ENCODE results near the gene KHNYN. TPM values are rescaled to one million over a fixed set of nuclear protein-coding genes. Genes with fewer than 3 reads are reported as not detected.

Gene KHNYN
- total RNA-seq, 4 donors from 2014 or later: 80.9 to 129 (median 113) TPM

- no peak for TF ChIP-seq POLR2A (IDR thresholded peaks at IDR 0.05)
- no peak for TF ChIP-seq CTCF (IDR thresholded peaks at IDR 0.05)
- Histone ChIP-seq H3K36me3 (peaks cover 0 to 12% (median 0%) of the 10 kb centered on the region in 3 donors), H3K9me3 (no peaks in the 10 kb centered on the region), H3K27me3 (no peaks in the 10 kb centered on the region), H3K27ac (no peak overlapping the region), H3K4me1 (peaks cover 0 to 17% (median 0%) of the 10 kb centered on the region in 4 donors), H3K4me3 (no peak overlapping the region)
- DNase-seq: no peak
Measured at GRCh38 chr14:24404814-24405213, 24.9 kb upstream of the KHNYN start.

- no peak overlapping the region for H3K27ac ChIP-seq
- peaks cover 0 to 4% (median 0%) of the 10 kb centered on the region in 4 donors for H3K4me1 ChIP-seq
- DNase-seq: no peak
- H3K4me3 ChIP-seq: no peak overlapping the region
- H3K27me3 ChIP-seq: no peaks in the 10 kb centered on the region
- TF ChIP-seq POLR2A (IDR thresholded peaks at IDR 0.05): no peak
- TF ChIP-seq CTCF (IDR thresholded peaks at IDR 0.05): no peak
- no peaks in the 10 kb centered on the region for H3K9me3 ChIP-seq
- H3K36me3 ChIP-seq: peaks cover 0 to 12% (median 0%) of the 10 kb centered on the region in 3 donors
Measured at GRCh38 chr14:24406416-24406815, 23.3 kb upstream of the KHNYN start.

GRCh38 chr14:24407608-24408325 is 22.0 kb upstream of the KHNYN start:
- Histone ChIP-seq H3K27me3 (no peaks in the 10 kb centered on the region), H3K4me1 (no peaks in the 10 kb centered on the region), H3K9me3 (no peaks in the 10 kb centered on the region), H3K27ac (no peak overlapping the region), H3K4me3 (no peak overlapping the region), H3K36me3 (peaks cover 0 to 13% (median 0%) of the 10 kb centered on the region in 3 donors)
- DNase-seq: peak in 1 of 3 donors; percentile 34
- no peak for TF ChIP-seq CTCF (IDR thresholded peaks at IDR 0.05)
- TF ChIP-seq POLR2A (IDR thresholded peaks at IDR 0.05): no peak

- Histone ChIP-seq H3K4me1 (no peaks in the 10 kb centered on the region), H3K9me3 (no peaks in the 10 kb centered on the region), H3K27me3 (no peaks in the 10 kb centered on the region), H3K27ac (no peak overlapping the region), H3K36me3 (peaks cover 0 to 21% (median 0%) of the 10 kb centered on the region in 3 donors), H3K4me3 (no peak overlapping the region)
- DNase-seq: peak in 1 of 3 donors; percentile 32
- TF ChIP-seq CTCF (IDR thresholded peaks at IDR 0.05) (no peak), POLR2A (IDR thresholded peaks at IDR 0.05) (no peak)
Measured at GRCh38 chr14:24408764-24409163, 21.0 kb upstream of the KHNYN start.

- H3K36me3 ChIP-seq: peaks cover 0 to 25% (median 0%) of the 10 kb centered on the region in 3 donors
- H3K4me3 ChIP-seq: no peak overlapping the region
- TF ChIP-seq POLR2A (IDR thresholded peaks at IDR 0.05): no peak
- no peak for TF ChIP-seq CTCF (IDR thresholded peaks at IDR 0.05)
- no peaks in the 10 kb centered on the region for H3K27me3 ChIP-seq
- no peaks in the 10 kb centered on the region for H3K4me1 ChIP-seq
- no peaks in the 10 kb centered on the region for H3K9me3 ChIP-seq
- DNase-seq: peak in 1 of 3 donors; percentile 30
- no peak overlapping the region for H3K27ac ChIP-seq
Measured at GRCh38 chr14:24409192-24409591, 20.6 kb upstream of the KHNYN start.
